Trophoblast cell (in vitro differentiated cells and primary cell): ENCODE data around the gene PBX3.

Experiments used
- DNase-seq, 2 donors: peaks; one replicate each; pipeline ENCODE4 v3.0.0-alpha.2; 2016
- H2AFZ ChIP-seq: 2 replicates; pipeline ENCODE4 v1.6.1; 2013; ENCODE audit warnings: low read length, moderate library complexity, mild to moderate bottlenecking; ENCODE audit not compliant: insufficient read depth, poor library complexity
- H2AK5ac ChIP-seq: 2 replicates; pipeline ENCODE4 v1.6.1; 2013; ENCODE audit warnings: mild to moderate bottlenecking, low read length
- H2BK120ac ChIP-seq: 2 replicates; pipeline ENCODE4 v1.6.1; 2013; ENCODE audit warnings: low read length, mild to moderate bottlenecking, moderate library complexity; ENCODE audit not compliant: insufficient read depth, poor library complexity
- H2BK12ac ChIP-seq: 2 replicates; pipeline ENCODE4 v1.6.1; 2013; ENCODE audit warnings: mild to moderate bottlenecking, low read length, moderate library complexity
- H2BK5ac ChIP-seq: 2 replicates; pipeline ENCODE4 v1.6.1; 2013; ENCODE audit warnings: low read length, low read depth, moderate library complexity, mild to moderate bottlenecking; ENCODE audit not compliant: poor library complexity
- H3K14ac ChIP-seq: 2 replicates; pipeline ENCODE4 v1.6.1; 2013; ENCODE audit warnings: mild to moderate bottlenecking, low read length
- H3K18ac ChIP-seq: 2 replicates; pipeline ENCODE4 v1.6.1; 2013; ENCODE audit warnings: mild to moderate bottlenecking, low read length
- H3K23ac ChIP-seq: 2 replicates; pipeline ENCODE4 v1.6.1; 2013; ENCODE audit warnings: low read length
- H3K27ac ChIP-seq: 2 replicates; pipeline ENCODE4 v1.5.1; 2013; ENCODE audit warnings: low read depth, mild to moderate bottlenecking, inconsistent platforms, low read length, moderate library complexity
- H3K27me3 ChIP-seq: 2 replicates; pipeline ENCODE4 v1.6.1; 2013; ENCODE audit warnings: inconsistent platforms, mild to moderate bottlenecking, low read length, moderate library complexity; ENCODE audit not compliant: insufficient read depth
- H3K36me3 ChIP-seq, 2 experiments: 1 replicate in 1 of 2; 2 replicates in 1 of 2; pipeline ENCODE4 v1.6.1; 2013; ENCODE audit warnings: low read length in 2 of 2, mild to moderate bottlenecking in 2 of 2, moderate library complexity in 1 of 2; ENCODE audit not compliant: insufficient read depth in 2 of 2, control insufficient read depth in 1 of 2
- H3K4ac ChIP-seq: 2 replicates; pipeline ENCODE4 v1.6.1; 2013; ENCODE audit warnings: low read depth, mild to moderate bottlenecking, low read length, moderate library complexity
- H3K4me1 ChIP-seq, 2 experiments: 1 replicate in 1 of 2; 2 replicates in 1 of 2; pipeline ENCODE4 v1.6.1; 2013; ENCODE audit warnings: low read length in 2 of 2, mild to moderate bottlenecking in 2 of 2, moderate library complexity in 1 of 2; ENCODE audit not compliant: insufficient read depth in 2 of 2, control insufficient read depth in 1 of 2
- H3K4me2 ChIP-seq: 2 replicates; pipeline ENCODE4 v1.6.1; 2013; ENCODE audit warnings: inconsistent platforms, mild to moderate bottlenecking, low read length, moderate library complexity
- H3K4me3 ChIP-seq: 2 replicates; pipeline ENCODE4 v1.5.1; 2013; ENCODE audit warnings: mild to moderate bottlenecking, low read depth, low read length, inconsistent platforms
- H3K79me1 ChIP-seq: one replicate; pipeline ENCODE4 v1.6.1; 2013; ENCODE audit warnings: low read length
- H3K79me2 ChIP-seq: 2 replicates; pipeline ENCODE4 v1.6.1; 2013; ENCODE audit warnings: low read length, mild to moderate bottlenecking; ENCODE audit not compliant: control insufficient read depth, insufficient read depth, poor library complexity
- H3K9ac ChIP-seq: 2 replicates; pipeline ENCODE4 v1.6.1; 2013; ENCODE audit warnings: mild to moderate bottlenecking, low read length
- H3K9me3 ChIP-seq: 2 replicates; pipeline ENCODE4 v1.6.1; 2013; ENCODE audit warnings: low read depth, mild to moderate bottlenecking, control low read depth, inconsistent platforms, low read length; ENCODE audit not compliant: insufficient read depth
- H4K12ac ChIP-seq: 2 replicates; pipeline ENCODE4 v1.6.1; 2013; ENCODE audit warnings: low read depth, mild to moderate bottlenecking, low read length, moderate library complexity
- H4K8ac ChIP-seq: 2 replicates; pipeline ENCODE4 v1.6.1; 2013; ENCODE audit warnings: low read depth, mild to moderate bottlenecking, low read length, moderate library complexity
- H4K91ac ChIP-seq: one replicate; pipeline ENCODE4 v1.6.1; 2013; ENCODE audit warnings: low read depth, mild to moderate bottlenecking, low read length, moderate library complexity
- WGBS: extraction: QIAGEN DNeasy Blood & Tissue Kit; methylation state at CpG from one replicate; pipeline ENCODE4 v1.1.7; 2013; ENCODE audit warnings: missing lambda C conversion rate; ENCODE audit not compliant: insufficient read length, insufficient coverage; ENCODE audit errors: extremely low coverage; 5-methylcytosine and 5-hydroxymethylcytosine counted together

The PBX3 gene

GRCh38 chr9:125991886-125992529 lies 244.8 kb downstream of the PBX3 start:
- H2BK120ac ChIP-seq = no peak overlapping the region
- H2BK12ac ChIP-seq = no peak overlapping the region
- no peak overlapping the region for H3K14ac ChIP-seq
- no peaks in the 10 kb centered on the region for H3K4me1 ChIP-seq
- H3K36me3 ChIP-seq = no peaks in the 10 kb centered on the region
- peaks cover 2% of the 10 kb centered on the region for H3K9me3 ChIP-seq
- no peak overlapping the region for H2AK5ac ChIP-seq
- no peak overlapping the region for H3K4ac ChIP-seq
- no peak overlapping the region for H3K4me3 ChIP-seq
- H4K8ac ChIP-seq = no peak overlapping the region
- H3K4me2 ChIP-seq = no peak overlapping the region
- H2BK5ac ChIP-seq = no peak overlapping the region
- no peaks in the 10 kb centered on the region for H3K79me2 ChIP-seq
- H3K27ac ChIP-seq = no peak overlapping the region
- no CpG with 5 or more reads among the region's 11 CpGs for WGBS
- H2AFZ ChIP-seq = no peak overlapping the region
- no peaks in the 10 kb centered on the region for H3K27me3 ChIP-seq
- H3K18ac ChIP-seq = no peak overlapping the region
- H3K9ac ChIP-seq = no peak overlapping the region
- H3K79me1 ChIP-seq = no peaks in the 10 kb centered on the region
- no peak overlapping the region for H4K91ac ChIP-seq
- H3K23ac ChIP-seq = no peak overlapping the region
- DNase-seq = no peak
- H4K12ac ChIP-seq = no peak overlapping the region

- H2AFZ ChIP-seq = no peak overlapping the region
- H3K23ac ChIP-seq = no peak overlapping the region
- H4K91ac ChIP-seq = no peak overlapping the region
- H4K12ac ChIP-seq = no peak overlapping the region
- H2BK120ac ChIP-seq = no peak overlapping the region
- no peak overlapping the region for H3K4me2 ChIP-seq
- no peak overlapping the region for H3K18ac ChIP-seq
- no peak overlapping the region for H3K9ac ChIP-seq
- H3K27ac ChIP-seq = no peak overlapping the region
- H3K36me3 ChIP-seq = no peaks in the 10 kb centered on the region
- H3K9me3 ChIP-seq = peaks cover 2% of the 10 kb centered on the region
- no peaks in the 10 kb centered on the region for H3K27me3 ChIP-seq
- no peak overlapping the region for H2BK12ac ChIP-seq
- no peaks in the 10 kb centered on the region for H3K4me1 ChIP-seq
- H3K79me1 ChIP-seq = no peaks in the 10 kb centered on the region
- no peak overlapping the region for H2AK5ac ChIP-seq
- DNase-seq = no peak
- no peaks in the 10 kb centered on the region for H3K79me2 ChIP-seq
- H3K14ac ChIP-seq = no peak overlapping the region
- H2BK5ac ChIP-seq = no peak overlapping the region
- no peak overlapping the region for H4K8ac ChIP-seq
- H3K4me3 ChIP-seq = no peak overlapping the region
- H3K4ac ChIP-seq = no peak overlapping the region
- WGBS = no CpG with 5 or more reads among the region's 8 CpGs
Measured at GRCh38 chr9:125992557-125992956, 245.4 kb downstream of the PBX3 start.

- H3K23ac ChIP-seq = no peak overlapping the region
- no peak overlapping the region for H4K12ac ChIP-seq
Measured at GRCh38 chr9:125993466-125993865, 246.3 kb downstream of the PBX3 start.

GRCh38 chr9:125994066-125994943 lies 247.1 kb downstream of the PBX3 start:
- Histone ChIP-seq H2BK120ac (no peak overlapping the region), H3K4me2 (no peak overlapping the region), H3K4ac (no peak overlapping the region)

More at GRCh38 chr9:125993466-125993865, 246.3 kb downstream of the PBX3 start:
- no peak overlapping the region for H2BK12ac ChIP-seq
- no peak overlapping the region for H2BK120ac ChIP-seq
- H3K36me3 ChIP-seq = no peaks in the 10 kb centered on the region
- H3K79me2 ChIP-seq = no peaks in the 10 kb centered on the region
- no peak overlapping the region for H3K18ac ChIP-seq
- H2AFZ ChIP-seq = no peak overlapping the region
- H2AK5ac ChIP-seq = no peak overlapping the region
- WGBS = no CpG with 5 or more reads among the region's 15 CpGs
- H4K8ac ChIP-seq = no peak overlapping the region
- H3K27ac ChIP-seq = no peak overlapping the region
- no peak overlapping the region for H3K4ac ChIP-seq
- no peaks in the 10 kb centered on the region for H3K27me3 ChIP-seq
- no peak overlapping the region for H3K9ac ChIP-seq
- H3K9me3 ChIP-seq = peaks cover 2% of the 10 kb centered on the region
- H3K4me2 ChIP-seq = no peak overlapping the region
- no peaks in the 10 kb centered on the region for H3K4me1 ChIP-seq
- no peak overlapping the region for H3K4me3 ChIP-seq
- H2BK5ac ChIP-seq = no peak overlapping the region
- DNase-seq = no peak
- no peak overlapping the region for H4K91ac ChIP-seq
- no peaks in the 10 kb centered on the region for H3K79me1 ChIP-seq
- H3K14ac ChIP-seq = no peak overlapping the region

More at GRCh38 chr9:125994066-125994943, 247.1 kb downstream of the PBX3 start:
- no peak overlapping the region for H2AFZ ChIP-seq
- no peak overlapping the region for H4K8ac ChIP-seq
- H2AK5ac ChIP-seq = no peak overlapping the region
- no peak overlapping the region for H3K14ac ChIP-seq
- H4K91ac ChIP-seq = no peak overlapping the region
- no peak overlapping the region for H2BK12ac ChIP-seq
- no peak overlapping the region for H3K27ac ChIP-seq
- H3K4me3 ChIP-seq = no peak overlapping the region
- H3K79me2 ChIP-seq = no peaks in the 10 kb centered on the region
- no CpG with 5 or more reads among the region's 19 CpGs for whole genome bisulfite sequencing
- no peak overlapping the region for H3K18ac ChIP-seq
- H3K79me1 ChIP-seq = no peaks in the 10 kb centered on the region
- H3K9ac ChIP-seq = no peak overlapping the region
- no peaks in the 10 kb centered on the region for H3K4me1 ChIP-seq
- no peak overlapping the region for H2BK5ac ChIP-seq
- no peaks in the 10 kb centered on the region for H3K36me3 ChIP-seq
- DNase-seq = no peak
- peaks cover 2% of the 10 kb centered on the region for H3K9me3 ChIP-seq
- H3K23ac ChIP-seq = no peak overlapping the region
- H4K12ac ChIP-seq = no peak overlapping the region
- no peaks in the 10 kb centered on the region for H3K27me3 ChIP-seq
